ENCODE data around the gene OPHN1. TPM values are rescaled to one million over a fixed set of nuclear protein-coding genes. Genes with fewer than 3 reads are reported as not detected.

Gene OPHN1
- total and polyA plus RNA-seq, 2 experiments from 2014 or later, result 2.2 to 3.8 TPM

- Mint-ChIP-seq H3K27ac (no peak overlapping the region), H3K36me3 (ENCODE audit: low read depth) (no peaks in the 10 kb centered on the region), H3K9me3 (no peaks in the 10 kb centered on the region), H3K4me1 (peaks cover 4% of the 10 kb centered on the region; the same call in 1 of the 3 replicates), H3K4me3 (no peak overlapping the region), H3K27me3 (ENCODE audit: insufficient read depth, low read depth, poor library complexity) (no peaks in the 10 kb centered on the region)
- Histone ChIP-seq H3K4me3 (no peak overlapping the region), H3K79me2 (replicated peaks; ENCODE audit: insufficient read depth) (no peaks in the 10 kb centered on the region), H3K4me2 (no peak overlapping the region), H3K4me1 (ENCODE audit: insufficient read depth) (no peaks in the 10 kb centered on the region), H4K20me1 (replicated peaks; ENCODE audit: insufficient read depth) (no peaks in the 10 kb centered on the region), H3K27ac (ENCODE audit: low read depth) (no peak overlapping the region), H3K36me3 (ENCODE audit: insufficient read depth) (no peaks in the 10 kb centered on the region), H2AFZ (no peak overlapping the region), H3K9me2 (ENCODE audit: insufficient read depth) (no peaks in the 10 kb centered on the region), H3K27me3 (ENCODE audit: insufficient read depth) (no peaks in the 10 kb centered on the region), H3F3A (replicated peaks; ENCODE audit: low read depth) (no peaks in the 10 kb centered on the region)
- ATAC-seq (no peak), DNase-seq (ENCODE audit: low spot score) (no peak)
- no peak for TF ChIP-seq EZH2 (IDR thresholded peaks at IDR 0.05; ENCODE audit: low read depth, unreplicated experiment)
Measured at GRCh38 chrX:68398291-68398690, 35.0 kb downstream of the OPHN1 start.

GRCh38 chrX:68396953-68397352, 36.3 kb downstream of the OPHN1 start:
- no peak overlapping the region for H2AFZ ChIP-seq
- no peaks in the 10 kb centered on the region for H3K4me1 ChIP-seq (ENCODE audit: insufficient read depth)
- no peaks in the 10 kb centered on the region for H3F3A ChIP-seq (replicated peaks; ENCODE audit: low read depth)
- no peaks in the 10 kb centered on the region for H3K27me3 ChIP-seq (ENCODE audit: insufficient read depth)
- H3K4me2 ChIP-seq, result no peak overlapping the region
- H3K27ac ChIP-seq (ENCODE audit: low read depth), result no peak overlapping the region
- H3K9me3 Mint-ChIP-seq, result no peaks in the 10 kb centered on the region
- H3K27me3 Mint-ChIP-seq (ENCODE audit: insufficient read depth, low read depth, poor library complexity), result no peaks in the 10 kb centered on the region
- H3K4me1 Mint-ChIP-seq, result peaks cover 4% of the 10 kb centered on the region; the same call in 1 of the 3 replicates
- DNase-seq (ENCODE audit: low spot score) (no peak), ATAC-seq (no peak)
- H4K20me1 ChIP-seq (replicated peaks; ENCODE audit: insufficient read depth), result no peaks in the 10 kb centered on the region
- H3K4me3 ChIP-seq, result no peak overlapping the region
- no peaks in the 10 kb centered on the region for H3K79me2 ChIP-seq (replicated peaks; ENCODE audit: insufficient read depth)
- H3K27ac Mint-ChIP-seq, result no peak overlapping the region
- H3K36me3 ChIP-seq (ENCODE audit: insufficient read depth), result no peaks in the 10 kb centered on the region
- no peak overlapping the region for H3K4me3 Mint-ChIP-seq
- H3K36me3 Mint-ChIP-seq (ENCODE audit: low read depth), result no peaks in the 10 kb centered on the region
- H3K9me2 ChIP-seq (ENCODE audit: insufficient read depth), result no peaks in the 10 kb centered on the region
- TF ChIP-seq CTCF (conservative IDR thresholded peaks at IDR 0.05; ENCODE audit: low read depth in 2 of 2) (no peak), EZH2phosphoT487 (IDR thresholded peaks at IDR 0.05; ENCODE audit: unreplicated experiment) (no peak), JUNB (IDR thresholded peaks at IDR 0.05; ENCODE audit: unreplicated experiment) (no peak), ETS1 (IDR thresholded peaks at IDR 0.05) (no peak), ZNF331 (CRISPR knock-in tag; IDR thresholded peaks at IDR 0.05; ENCODE audit: low read depth) (no peak), POLR2AphosphoS5 (IDR thresholded peaks at IDR 0.05; ENCODE audit: low read depth) (no peak), CREB1 (CRISPR knock-in tag; IDR thresholded peaks at IDR 0.05; ENCODE audit: low read depth) (no peak)
- TF ChIP-seq, protein P1, sequence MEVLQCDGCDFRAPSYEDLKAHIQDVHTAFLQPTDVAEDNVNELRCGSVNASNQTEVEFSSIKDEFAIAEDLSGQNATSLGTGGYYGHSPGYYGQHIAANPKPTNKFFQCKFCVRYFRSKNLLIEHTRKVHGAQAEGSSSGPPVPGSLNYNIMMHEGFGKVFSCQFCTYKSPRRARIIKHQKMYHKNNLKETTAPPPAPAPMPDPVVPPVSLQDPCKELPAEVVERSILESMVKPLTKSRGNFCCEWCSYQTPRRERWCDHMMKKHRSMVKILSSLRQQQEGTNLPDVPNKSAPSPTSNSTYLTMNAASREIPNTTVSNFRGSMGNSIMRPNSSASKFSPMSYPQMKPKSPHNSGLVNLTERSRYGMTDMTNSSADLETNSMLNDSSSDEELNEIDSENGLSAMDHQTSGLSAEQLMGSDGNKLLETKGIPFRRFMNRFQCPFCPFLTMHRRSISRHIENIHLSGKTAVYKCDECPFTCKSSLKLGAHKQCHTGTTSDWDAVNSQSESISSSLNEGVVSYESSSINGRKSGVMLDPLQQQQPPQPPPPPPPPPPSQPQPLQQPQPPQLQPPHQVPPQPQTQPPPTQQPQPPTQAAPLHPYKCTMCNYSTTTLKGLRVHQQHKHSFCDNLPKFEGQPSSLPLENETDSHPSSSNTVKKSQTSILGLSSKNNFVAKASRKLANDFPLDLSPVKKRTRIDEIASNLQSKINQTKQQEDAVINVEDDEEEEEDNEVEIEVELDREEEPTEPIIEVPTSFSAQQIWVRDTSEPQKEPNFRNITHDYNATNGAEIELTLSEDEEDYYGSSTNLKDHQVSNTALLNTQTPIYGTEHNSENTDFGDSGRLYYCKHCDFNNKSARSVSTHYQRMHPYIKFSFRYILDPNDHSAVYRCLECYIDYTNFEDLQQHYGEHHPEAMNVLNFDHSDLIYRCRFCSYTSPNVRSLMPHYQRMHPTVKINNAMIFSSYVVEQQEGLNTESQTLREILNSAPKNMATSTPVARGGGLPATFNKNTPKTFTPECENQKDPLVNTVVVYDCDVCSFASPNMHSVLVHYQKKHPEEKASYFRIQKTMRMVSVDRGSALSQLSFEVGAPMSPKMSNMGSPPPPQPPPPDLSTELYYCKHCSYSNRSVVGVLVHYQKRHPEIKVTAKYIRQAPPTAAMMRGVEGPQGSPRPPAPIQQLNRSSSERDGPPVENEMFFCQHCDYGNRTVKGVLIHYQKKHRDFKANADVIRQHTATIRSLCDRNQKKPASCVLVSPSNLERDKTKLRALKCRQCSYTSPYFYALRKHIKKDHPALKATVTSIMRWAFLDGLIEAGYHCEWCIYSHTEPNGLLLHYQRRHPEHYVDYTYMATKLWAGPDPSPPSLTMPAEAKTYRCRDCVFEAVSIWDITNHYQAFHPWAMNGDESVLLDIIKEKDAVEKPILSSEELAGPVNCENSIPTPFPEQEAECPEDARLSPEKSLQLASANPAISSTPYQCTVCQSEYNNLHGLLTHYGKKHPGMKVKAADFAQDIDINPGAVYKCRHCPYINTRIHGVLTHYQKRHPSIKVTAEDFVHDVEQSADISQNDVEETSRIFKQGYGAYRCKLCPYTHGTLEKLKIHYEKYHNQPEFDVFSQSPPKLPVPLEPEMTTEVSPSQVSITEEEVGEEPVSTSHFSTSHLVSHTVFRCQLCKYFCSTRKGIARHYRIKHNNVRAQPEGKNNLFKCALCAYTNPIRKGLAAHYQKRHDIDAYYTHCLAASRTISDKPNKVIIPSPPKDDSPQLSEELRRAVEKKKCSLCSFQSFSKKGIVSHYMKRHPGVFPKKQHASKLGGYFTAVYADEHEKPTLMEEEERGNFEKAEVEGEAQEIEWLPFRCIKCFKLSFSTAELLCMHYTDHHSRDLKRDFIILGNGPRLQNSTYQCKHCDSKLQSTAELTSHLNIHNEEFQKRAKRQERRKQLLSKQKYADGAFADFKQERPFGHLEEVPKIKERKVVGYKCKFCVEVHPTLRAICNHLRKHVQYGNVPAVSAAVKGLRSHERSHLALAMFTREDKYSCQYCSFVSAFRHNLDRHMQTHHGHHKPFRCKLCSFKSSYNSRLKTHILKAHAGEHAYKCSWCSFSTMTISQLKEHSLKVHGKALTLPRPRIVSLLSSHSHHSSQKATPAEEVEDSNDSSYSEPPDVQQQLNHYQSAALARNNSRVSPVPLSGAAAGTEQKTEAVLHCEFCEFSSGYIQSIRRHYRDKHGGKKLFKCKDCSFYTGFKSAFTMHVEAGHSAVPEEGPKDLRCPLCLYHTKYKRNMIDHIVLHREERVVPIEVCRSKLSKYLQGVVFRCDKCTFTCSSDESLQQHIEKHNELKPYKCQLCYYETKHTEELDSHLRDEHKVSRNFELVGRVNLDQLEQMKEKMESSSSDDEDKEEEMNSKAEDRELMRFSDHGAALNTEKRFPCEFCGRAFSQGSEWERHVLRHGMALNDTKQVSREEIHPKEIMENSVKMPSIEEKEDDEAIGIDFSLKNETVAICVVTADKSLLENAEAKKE (CRISPR knock-in tag; IDR thresholded peaks at IDR 0.05), result no peak
- TF ChIP-seq, protein P2, sequence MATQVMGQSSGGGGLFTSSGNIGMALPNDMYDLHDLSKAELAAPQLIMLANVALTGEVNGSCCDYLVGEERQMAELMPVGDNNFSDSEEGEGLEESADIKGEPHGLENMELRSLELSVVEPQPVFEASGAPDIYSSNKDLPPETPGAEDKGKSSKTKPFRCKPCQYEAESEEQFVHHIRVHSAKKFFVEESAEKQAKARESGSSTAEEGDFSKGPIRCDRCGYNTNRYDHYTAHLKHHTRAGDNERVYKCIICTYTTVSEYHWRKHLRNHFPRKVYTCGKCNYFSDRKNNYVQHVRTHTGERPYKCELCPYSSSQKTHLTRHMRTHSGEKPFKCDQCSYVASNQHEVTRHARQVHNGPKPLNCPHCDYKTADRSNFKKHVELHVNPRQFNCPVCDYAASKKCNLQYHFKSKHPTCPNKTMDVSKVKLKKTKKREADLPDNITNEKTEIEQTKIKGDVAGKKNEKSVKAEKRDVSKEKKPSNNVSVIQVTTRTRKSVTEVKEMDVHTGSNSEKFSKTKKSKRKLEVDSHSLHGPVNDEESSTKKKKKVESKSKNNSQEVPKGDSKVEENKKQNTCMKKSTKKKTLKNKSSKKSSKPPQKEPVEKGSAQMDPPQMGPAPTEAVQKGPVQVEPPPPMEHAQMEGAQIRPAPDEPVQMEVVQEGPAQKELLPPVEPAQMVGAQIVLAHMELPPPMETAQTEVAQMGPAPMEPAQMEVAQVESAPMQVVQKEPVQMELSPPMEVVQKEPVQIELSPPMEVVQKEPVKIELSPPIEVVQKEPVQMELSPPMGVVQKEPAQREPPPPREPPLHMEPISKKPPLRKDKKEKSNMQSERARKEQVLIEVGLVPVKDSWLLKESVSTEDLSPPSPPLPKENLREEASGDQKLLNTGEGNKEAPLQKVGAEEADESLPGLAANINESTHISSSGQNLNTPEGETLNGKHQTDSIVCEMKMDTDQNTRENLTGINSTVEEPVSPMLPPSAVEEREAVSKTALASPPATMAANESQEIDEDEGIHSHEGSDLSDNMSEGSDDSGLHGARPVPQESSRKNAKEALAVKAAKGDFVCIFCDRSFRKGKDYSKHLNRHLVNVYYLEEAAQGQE (IDR thresholded peaks at IDR 0.05; ENCODE audit: unreplicated experiment), result no peak
